ENCODE results near the gene ENPP3.

ENPP3 gene

GRCh38 chr6:131773284-131773950, 136.3 kb downstream of the ENPP3 start:
- no peaks in the 10 kb centered on the region for H3K4me1 ChIP-seq (ENCODE audit: insufficient read depth, low read length)
- H2AFZ ChIP-seq (ENCODE audit: low read depth, low read length): no peak overlapping the region
- H3K4me3 ChIP-seq (ENCODE audit: low read length): no peak overlapping the region
- no peaks in the 10 kb centered on the region for H3K9me3 ChIP-seq (ENCODE audit: low read length)
- H3K27me3 ChIP-seq (ENCODE audit: insufficient read depth, low read length): no peaks in the 10 kb centered on the region
- H3K36me3 ChIP-seq (ENCODE audit: insufficient read depth, low read length): no peaks in the 10 kb centered on the region

GRCh38 chr6:131775886-131776285, 138.8 kb downstream of the ENPP3 start:
- no peaks in the 10 kb centered on the region for H3K4me1 ChIP-seq (ENCODE audit: insufficient read depth, low read length)
- H3K4me3 ChIP-seq (ENCODE audit: low read length): no peak overlapping the region
- H3K9me3 ChIP-seq (ENCODE audit: low read length): no peaks in the 10 kb centered on the region
- no peak overlapping the region for H2AFZ ChIP-seq (ENCODE audit: low read depth, low read length)
- no peaks in the 10 kb centered on the region for H3K36me3 ChIP-seq (ENCODE audit: insufficient read depth, low read length)
- no peaks in the 10 kb centered on the region for H3K27me3 ChIP-seq (ENCODE audit: insufficient read depth, low read length)

GRCh38 chr6:131776985-131777384, 139.9 kb downstream of the ENPP3 start:
- Histone ChIP-seq H3K4me3 (ENCODE audit: low read length) (no peak overlapping the region), H3K4me1 (ENCODE audit: insufficient read depth, low read length) (no peaks in the 10 kb centered on the region), H3K9me3 (ENCODE audit: low read length) (peaks cover 2% of the 10 kb centered on the region), H3K36me3 (ENCODE audit: insufficient read depth, low read length) (no peaks in the 10 kb centered on the region), H3K27me3 (ENCODE audit: insufficient read depth, low read length) (no peaks in the 10 kb centered on the region), H2AFZ (ENCODE audit: low read depth, low read length) (no peak overlapping the region)

DNA sequence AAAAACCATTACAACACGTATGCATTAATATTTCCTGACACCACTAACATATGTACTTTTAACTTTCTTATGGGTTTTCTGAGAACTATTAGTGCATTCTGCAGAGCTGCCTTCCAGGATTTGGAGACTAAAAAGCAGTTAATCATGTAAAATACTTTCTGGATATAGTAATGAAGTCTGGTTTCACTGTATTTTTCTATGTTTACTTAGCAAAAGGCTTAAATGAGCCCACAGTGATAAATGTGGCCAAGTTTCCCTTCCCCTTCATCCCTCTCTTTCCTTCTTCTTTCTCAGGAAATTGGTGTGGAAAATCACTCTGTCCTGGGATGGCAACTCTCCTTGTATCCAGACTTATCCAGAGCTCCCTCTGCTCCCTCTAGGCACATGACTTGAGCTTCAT, 141.1 kb downstream of the ENPP3 start:
- no peaks in the 10 kb centered on the region for H3K36me3 ChIP-seq (ENCODE audit: insufficient read depth, low read length)
- H3K4me1 ChIP-seq (ENCODE audit: insufficient read depth, low read length): no peaks in the 10 kb centered on the region
- no peaks in the 10 kb centered on the region for H3K27me3 ChIP-seq (ENCODE audit: insufficient read depth, low read length)
- no peak overlapping the region for H2AFZ ChIP-seq (ENCODE audit: low read depth, low read length)
- H3K4me3 ChIP-seq (ENCODE audit: low read length): no peak overlapping the region
- H3K9me3 ChIP-seq (ENCODE audit: low read length): peaks cover 2% of the 10 kb centered on the region

GRCh38 chr6:131779304-131779703, 142.2 kb downstream of the ENPP3 start:
- Histone ChIP-seq H2AFZ (ENCODE audit: low read depth, low read length) (no peak overlapping the region), H3K9me3 (ENCODE audit: low read length) (peaks cover 2% of the 10 kb centered on the region), H3K36me3 (ENCODE audit: insufficient read depth, low read length) (no peaks in the 10 kb centered on the region), H3K4me3 (ENCODE audit: low read length) (no peak overlapping the region), H3K27me3 (ENCODE audit: insufficient read depth, low read length) (no peaks in the 10 kb centered on the region), H3K4me1 (ENCODE audit: insufficient read depth, low read length) (no peaks in the 10 kb centered on the region)

- Histone ChIP-seq H3K9me3 (ENCODE audit: low read length) (peaks cover 2% of the 10 kb centered on the region), H3K4me1 (ENCODE audit: insufficient read depth, low read length) (no peaks in the 10 kb centered on the region), H3K36me3 (ENCODE audit: insufficient read depth, low read length) (no peaks in the 10 kb centered on the region), H2AFZ (ENCODE audit: low read depth, low read length) (no peak overlapping the region), H3K4me3 (ENCODE audit: low read length) (no peak overlapping the region), H3K27me3 (ENCODE audit: insufficient read depth, low read length) (no peaks in the 10 kb centered on the region)
These were observed 143.5 kb downstream of the ENPP3 start for GRCh38 chr6:131780600-131780999.

- Histone ChIP-seq H2AFZ (ENCODE audit: low read depth, low read length) (no peak overlapping the region), H3K4me1 (ENCODE audit: insufficient read depth, low read length) (no peaks in the 10 kb centered on the region), H3K4me3 (ENCODE audit: low read length) (no peak overlapping the region)
These were observed 144.6 kb downstream of the ENPP3 start for GRCh38 chr6:131781687-131782086.

GRCh38 chr6:131782764-131783163, 145.7 kb downstream of the ENPP3 start:
- no peaks in the 10 kb centered on the region for H3K27me3 ChIP-seq (ENCODE audit: insufficient read depth, low read length)
- H3K4me1 ChIP-seq (ENCODE audit: insufficient read depth, low read length): no peaks in the 10 kb centered on the region
- H3K36me3 ChIP-seq (ENCODE audit: insufficient read depth, low read length): no peaks in the 10 kb centered on the region
- no peak overlapping the region for H3K4me3 ChIP-seq (ENCODE audit: low read length)
- peaks cover 2% of the 10 kb centered on the region for H3K9me3 ChIP-seq (ENCODE audit: low read length)
- H2AFZ ChIP-seq (ENCODE audit: low read depth, low read length): no peak overlapping the region

More at GRCh38 chr6:131781687-131782086, 144.6 kb downstream of the ENPP3 start:
- Histone ChIP-seq H3K9me3 (ENCODE audit: low read length) (peaks cover 2% of the 10 kb centered on the region), H3K36me3 (ENCODE audit: insufficient read depth, low read length) (no peaks in the 10 kb centered on the region), H3K27me3 (ENCODE audit: insufficient read depth, low read length) (no peaks in the 10 kb centered on the region)

- no peaks in the 10 kb centered on the region for H3K4me1 ChIP-seq (ENCODE audit: insufficient read depth, low read length)
- no peak overlapping the region for H3K4me3 ChIP-seq (ENCODE audit: low read length)
- H3K9me3 ChIP-seq (ENCODE audit: low read length): peaks cover 2% of the 10 kb centered on the region
- no peak overlapping the region for H2AFZ ChIP-seq (ENCODE audit: low read depth, low read length)
- no peaks in the 10 kb centered on the region for H3K36me3 ChIP-seq (ENCODE audit: insufficient read depth, low read length)
- no peaks in the 10 kb centered on the region for H3K27me3 ChIP-seq (ENCODE audit: insufficient read depth, low read length)
These were observed 147.5 kb downstream of the ENPP3 start for GRCh38 chr6:131784561-131784960.

DNA sequence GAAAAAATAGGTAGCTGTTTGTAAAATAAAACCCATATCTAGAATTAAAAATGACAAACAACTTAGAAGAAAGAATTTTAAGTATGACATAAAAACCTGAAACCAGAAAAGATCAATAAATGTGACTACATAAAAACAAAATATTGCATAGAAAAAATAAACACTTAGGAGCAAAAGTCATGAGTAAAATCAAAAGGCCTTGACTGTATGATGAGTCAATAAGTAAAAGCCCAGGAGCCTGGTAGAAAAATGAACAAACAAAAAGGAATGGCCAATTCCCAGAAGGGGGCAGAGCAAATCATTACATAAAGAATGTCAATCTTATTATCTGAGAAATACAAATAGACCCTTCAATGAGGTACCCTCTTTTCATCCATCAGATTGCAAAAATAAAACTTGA, 150.0 kb downstream of the ENPP3 start:
- Histone ChIP-seq H3K9me3 (ENCODE audit: low read length) (no peaks in the 10 kb centered on the region), H3K36me3 (ENCODE audit: insufficient read depth, low read length) (no peaks in the 10 kb centered on the region), H3K4me3 (ENCODE audit: low read length) (no peak overlapping the region), H3K4me1 (ENCODE audit: insufficient read depth, low read length) (no peaks in the 10 kb centered on the region), H2AFZ (ENCODE audit: low read depth, low read length) (no peak overlapping the region), H3K27me3 (ENCODE audit: insufficient read depth, low read length) (no peaks in the 10 kb centered on the region)

GRCh38 chr6:131787766-131788712, 150.9 kb downstream of the ENPP3 start:
- Histone ChIP-seq H3K4me3 (ENCODE audit: low read length) (no peak overlapping the region), H3K9me3 (ENCODE audit: low read length) (no peaks in the 10 kb centered on the region), H2AFZ (ENCODE audit: low read depth, low read length) (no peak overlapping the region), H3K27me3 (ENCODE audit: insufficient read depth, low read length) (no peaks in the 10 kb centered on the region), H3K36me3 (ENCODE audit: insufficient read depth, low read length) (no peaks in the 10 kb centered on the region), H3K4me1 (ENCODE audit: insufficient read depth, low read length) (no peaks in the 10 kb centered on the region)

DNA sequence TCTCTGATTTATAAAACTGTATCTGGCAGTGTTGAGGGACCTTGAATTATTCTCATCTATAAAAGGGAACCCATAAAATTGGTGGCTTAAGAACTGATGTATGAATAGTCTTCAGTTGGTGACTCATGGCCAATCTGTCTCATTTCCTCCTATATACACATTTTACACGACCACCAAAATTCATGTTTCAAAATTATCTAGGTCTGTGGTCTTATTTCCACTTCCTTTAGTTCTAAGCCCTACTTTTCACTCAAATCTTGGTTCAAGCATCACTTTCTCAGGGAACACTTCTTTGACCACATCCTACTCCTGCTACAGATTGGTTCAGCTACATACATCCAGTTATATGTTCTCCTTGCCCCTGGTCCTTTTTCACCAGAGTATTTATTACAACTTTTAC, 152.1 kb downstream of the ENPP3 start:
- Histone ChIP-seq H3K9me3 (ENCODE audit: low read length) (no peaks in the 10 kb centered on the region), H3K4me3 (ENCODE audit: low read length) (no peak overlapping the region), H3K27me3 (ENCODE audit: insufficient read depth, low read length) (no peaks in the 10 kb centered on the region), H3K4me1 (ENCODE audit: insufficient read depth, low read length) (no peaks in the 10 kb centered on the region), H2AFZ (ENCODE audit: low read depth, low read length) (no peak overlapping the region), H3K36me3 (ENCODE audit: insufficient read depth, low read length) (no peaks in the 10 kb centered on the region)

- H2AFZ ChIP-seq (ENCODE audit: low read depth, low read length): no peak overlapping the region
- no peak overlapping the region for H3K4me3 ChIP-seq (ENCODE audit: low read length)
- peaks cover 2% of the 10 kb centered on the region for H3K27me3 ChIP-seq (ENCODE audit: insufficient read depth, low read length)
These were observed 154.4 kb downstream of the ENPP3 start for GRCh38 chr6:131791476-131791875.

More at GRCh38 chr6:131791476-131791875, 154.4 kb downstream of the ENPP3 start:
- no peaks in the 10 kb centered on the region for H3K36me3 ChIP-seq (ENCODE audit: insufficient read depth, low read length)
- H3K9me3 ChIP-seq (ENCODE audit: low read length): no peaks in the 10 kb centered on the region
- H3K4me1 ChIP-seq (ENCODE audit: insufficient read depth, low read length): no peaks in the 10 kb centered on the region

All from neuron (in vitro differentiated cells).